Natural killer cell (primary cell): Measurements from ENCODE around the gene ZNF81. TPM values are rescaled to one million over a fixed set of nuclear protein-coding genes. Genes with fewer than 3 reads are reported as not detected.
"Not testable (repeated sequence)": the region's sequence is repeated elsewhere in the genome, so short reads cannot be mapped to it uniquely, and the experiment has no call there.

Experiments used
- ATAC-seq, 3 donors: fragments of 150-1000 bp in 2 of 3; fragments of 200-7000 bp in 1 of 3; cut with Tn5 transposase; 1 replicate in 1 of 3; 2 replicates in 2 of 3; pipeline ENCODE4 v1.10.0; 2021; ENCODE audit warnings: mild to moderate bottlenecking in 2 of 3, moderate library complexity in 2 of 3
- DNase-seq, 2 donors: peaks; one replicate each; pipeline versions ENCODE4 v3.0.0 to v3.0.0-alpha.2; 2013 to 2021; ENCODE audit warnings: mixed read lengths in 1 of 2
- H3K27ac ChIP-seq: one replicate; pipeline ENCODE4 v1.5.1; 2013; ENCODE audit warnings: mild to moderate bottlenecking, low read length
- H3K27me3 ChIP-seq: one replicate; pipeline ENCODE4 v1.6.1; 2013; ENCODE audit warnings: low read length; ENCODE audit not compliant: control insufficient read depth, insufficient read depth
- H3K36me3 ChIP-seq: one replicate; pipeline ENCODE4 v1.6.1; 2013; ENCODE audit warnings: low read length; ENCODE audit not compliant: control insufficient read depth, insufficient read depth
- H3K4me1 ChIP-seq: one replicate; pipeline ENCODE4 v1.6.1; 2013; ENCODE audit warnings: low read length; ENCODE audit not compliant: control insufficient read depth, insufficient read depth
- H3K4me3 ChIP-seq: one replicate; pipeline ENCODE4 v1.5.1; 2013; ENCODE audit warnings: low read length
- H3K9me3 ChIP-seq: one replicate; pipeline ENCODE4 v1.6.1; 2013; ENCODE audit warnings: low read length; ENCODE audit not compliant: control insufficient read depth, insufficient read depth
- H3K27ac Mint-ChIP-seq, 2 donors: one replicate each; pipeline ENCODE4 v1.8.0; 2022; ENCODE audit warnings: mild to moderate bottlenecking in 2 of 2, mixed read lengths in 2 of 2, moderate library complexity in 1 of 2
- H3K27me3 Mint-ChIP-seq, 2 donors: one replicate each; pipeline ENCODE4 v1.8.0; 2022; ENCODE audit warnings: low read depth in 2 of 2, mixed read lengths in 2 of 2
- H3K36me3 Mint-ChIP-seq: one replicate; pipeline ENCODE4 v1.8.0; 2022; ENCODE audit warnings: mixed read lengths
- H3K4me1 Mint-ChIP-seq, 2 donors: one replicate each; pipeline ENCODE4 v1.8.0; 2022; ENCODE audit warnings: mixed read lengths in 2 of 2
- H3K4me3 Mint-ChIP-seq: one replicate; pipeline ENCODE4 v1.8.0; 2022; ENCODE audit warnings: mild to moderate bottlenecking, moderate library complexity, mixed read lengths
- H3K9me3 Mint-ChIP-seq, 2 donors: one replicate each; pipeline ENCODE4 v1.8.0; 2022; ENCODE audit warnings: mixed read lengths in 2 of 2
- WGBS: methylation state at CpG from one replicate; pipeline ENCODE4 v1.1.7; 2013; ENCODE audit warnings: missing lambda C conversion rate; ENCODE audit not compliant: insufficient coverage; 5-methylcytosine and 5-hydroxymethylcytosine counted together
- intact Hi-C: fragments of 100-400 bp; cut with micrococcal nuclease; formaldehyde crosslinking; loops from one replicate; pipeline ENCODE4 v1.14.2; 2022
- total RNA-seq, 4 donors: library from RNA; stranded (reverse); fragments of 120-200 nt in 1 of 4; gene quantifications; one replicate each; pipeline versions ENCODE4 v1.2.3 to v1.2.4, GENCODE V29; 2013 to 2022
- TF ChIP-seq, protein P1 (sequence below): fragments of 200-600 bp; IDR thresholded peaks from one replicate; pipeline ENCODE4 v1.8.0; 2022; ENCODE audit warnings: antibody characterized with exemption

The ZNF81 gene
- total RNA-seq, 3 donors from 2014 or later (not counting 1 experiment from before 2014, with no cell fraction given) = 20.9 to 23.7 (median 21.2) TPM

DNA sequence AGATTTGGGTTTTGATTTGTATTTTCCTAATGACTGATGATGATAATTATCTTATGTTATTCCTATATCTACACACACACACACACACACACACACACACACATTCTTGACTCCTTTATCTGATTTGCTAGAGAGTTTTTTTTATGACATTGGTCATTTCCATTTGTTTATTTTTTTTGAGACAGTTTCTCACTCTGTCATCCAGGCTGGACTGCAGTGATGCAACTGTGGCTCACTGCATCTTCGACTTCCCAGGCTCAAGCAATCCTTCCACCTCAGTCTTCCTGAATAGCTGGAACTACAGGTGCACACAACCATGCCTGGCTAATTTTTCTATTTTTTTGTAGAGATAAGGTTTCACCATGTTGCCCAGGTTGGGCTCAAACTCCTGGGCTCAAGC lies 6.7 kb downstream of the ZNF81 start:
- H3K27ac Mint-ChIP-seq = no peak overlapping the region
- intact Hi-C loops = no loop called here
- 90% methylated on average over 1 of the region's 1 CpG for WGBS
- no peak overlapping the region for H3K27ac ChIP-seq
- no peak overlapping the region for H3K4me3 ChIP-seq
- no peak for DNase-seq
- H3K27me3 Mint-ChIP-seq = no peaks in the 10 kb centered on the region
- H3K9me3 ChIP-seq = no peaks in the 10 kb centered on the region
- no peaks in the 10 kb centered on the region for H3K4me1 ChIP-seq
- H3K9me3 Mint-ChIP-seq = no peaks in the 10 kb centered on the region
- no peak overlapping the region for H3K4me3 Mint-ChIP-seq
- no peaks in the 10 kb centered on the region for H3K36me3 Mint-ChIP-seq
- TF ChIP-seq, protein P1, sequence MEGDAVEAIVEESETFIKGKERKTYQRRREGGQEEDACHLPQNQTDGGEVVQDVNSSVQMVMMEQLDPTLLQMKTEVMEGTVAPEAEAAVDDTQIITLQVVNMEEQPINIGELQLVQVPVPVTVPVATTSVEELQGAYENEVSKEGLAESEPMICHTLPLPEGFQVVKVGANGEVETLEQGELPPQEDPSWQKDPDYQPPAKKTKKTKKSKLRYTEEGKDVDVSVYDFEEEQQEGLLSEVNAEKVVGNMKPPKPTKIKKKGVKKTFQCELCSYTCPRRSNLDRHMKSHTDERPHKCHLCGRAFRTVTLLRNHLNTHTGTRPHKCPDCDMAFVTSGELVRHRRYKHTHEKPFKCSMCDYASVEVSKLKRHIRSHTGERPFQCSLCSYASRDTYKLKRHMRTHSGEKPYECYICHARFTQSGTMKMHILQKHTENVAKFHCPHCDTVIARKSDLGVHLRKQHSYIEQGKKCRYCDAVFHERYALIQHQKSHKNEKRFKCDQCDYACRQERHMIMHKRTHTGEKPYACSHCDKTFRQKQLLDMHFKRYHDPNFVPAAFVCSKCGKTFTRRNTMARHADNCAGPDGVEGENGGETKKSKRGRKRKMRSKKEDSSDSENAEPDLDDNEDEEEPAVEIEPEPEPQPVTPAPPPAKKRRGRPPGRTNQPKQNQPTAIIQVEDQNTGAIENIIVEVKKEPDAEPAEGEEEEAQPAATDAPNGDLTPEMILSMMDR = no peak
- no peaks in the 10 kb centered on the region for H3K27me3 ChIP-seq
- ATAC-seq = no peak
- H3K4me1 Mint-ChIP-seq = peaks cover 3 to 7% of the 10 kb centered on the region in 2 donors
- peaks cover 14% of the 10 kb centered on the region for H3K36me3 ChIP-seq

DNA sequence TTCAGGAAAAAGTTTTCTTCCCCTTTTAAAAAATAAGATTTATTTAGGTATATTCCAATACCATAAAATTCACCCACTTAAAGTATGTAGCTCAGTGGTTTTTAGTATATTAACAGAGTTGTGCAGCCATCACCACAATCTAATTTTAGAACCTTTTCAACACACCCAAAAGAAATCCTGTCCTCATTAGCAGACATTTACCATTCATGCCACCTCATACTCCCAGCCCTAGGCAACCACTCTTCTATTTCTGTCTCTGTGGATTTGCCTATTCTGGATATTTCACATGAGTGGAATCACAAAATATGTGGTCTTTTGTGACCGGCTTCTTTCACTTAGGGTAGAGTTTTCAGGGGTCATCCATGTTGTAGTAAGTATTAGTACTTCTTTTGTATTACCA lies 7.4 kb downstream of the ZNF81 start:
- DNase-seq = no peak
- no peak for ATAC-seq
- Histone ChIP-seq H3K4me1 (peaks cover under 1% of the 10 kb centered on the region), H3K9me3 (no peaks in the 10 kb centered on the region), H3K36me3 (peaks cover 17% of the 10 kb centered on the region), H3K27ac (no peak overlapping the region), H3K27me3 (no peaks in the 10 kb centered on the region), H3K4me3 (no peak overlapping the region)
- Mint-ChIP-seq H3K36me3 (no peaks in the 10 kb centered on the region), H3K27ac (no peak overlapping the region), H3K4me1 (peaks cover 0 to 6% of the 10 kb centered on the region in 2 donors), H3K27me3 (no peaks in the 10 kb centered on the region), H3K9me3 (no peaks in the 10 kb centered on the region), H3K4me3 (no peak overlapping the region)
- no CpG with 5 or more reads among the region's 1 CpG for WGBS
- intact Hi-C loops = no loop called here
- TF ChIP-seq, protein P1 = no peak

DNA sequence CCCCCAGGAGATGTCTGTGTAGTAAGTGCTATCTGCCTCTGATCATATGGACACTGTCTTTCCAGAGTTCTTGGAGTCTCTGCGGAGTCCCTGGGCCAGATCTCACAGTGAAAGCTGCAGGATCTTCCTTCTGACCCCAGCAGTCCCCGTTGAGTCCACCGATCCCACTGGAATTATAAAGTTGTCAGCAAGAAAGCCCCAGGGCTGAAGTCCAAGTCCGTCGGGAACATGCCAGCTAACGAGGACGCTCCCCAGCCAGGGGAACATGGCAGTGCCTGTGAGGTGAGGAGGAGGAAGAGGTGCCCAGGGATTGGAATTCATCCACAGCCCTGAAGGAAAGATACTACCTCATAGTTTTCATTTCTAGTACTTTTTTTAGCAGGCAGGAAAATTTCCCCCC lies 9.3 kb downstream of the ZNF81 start:
- 96% methylated on average over 7 of the region's 7 CpGs for WGBS
- no peak overlapping the region for H3K4me3 Mint-ChIP-seq
- no peak overlapping the region for H3K4me3 ChIP-seq
- H3K9me3 Mint-ChIP-seq = no peaks in the 10 kb centered on the region
- peaks cover 18% of the 10 kb centered on the region for H3K36me3 ChIP-seq
- intact Hi-C loops = no loop called here
- ATAC-seq (no peak), DNase-seq (no peak)
- H3K9me3 ChIP-seq = no peaks in the 10 kb centered on the region
- no peak overlapping the region for H3K27ac ChIP-seq
- H3K27ac Mint-ChIP-seq = no peak overlapping the region
- peaks cover 5% of the 10 kb centered on the region for H3K4me1 ChIP-seq
- TF ChIP-seq, protein P1 = no peak
- H3K36me3 Mint-ChIP-seq = no peaks in the 10 kb centered on the region
- H3K27me3 Mint-ChIP-seq = no peaks in the 10 kb centered on the region
- H3K27me3 ChIP-seq = no peaks in the 10 kb centered on the region
- H3K4me1 Mint-ChIP-seq = peaks cover 9 to 19% of the 10 kb centered on the region in 2 donors

DNA sequence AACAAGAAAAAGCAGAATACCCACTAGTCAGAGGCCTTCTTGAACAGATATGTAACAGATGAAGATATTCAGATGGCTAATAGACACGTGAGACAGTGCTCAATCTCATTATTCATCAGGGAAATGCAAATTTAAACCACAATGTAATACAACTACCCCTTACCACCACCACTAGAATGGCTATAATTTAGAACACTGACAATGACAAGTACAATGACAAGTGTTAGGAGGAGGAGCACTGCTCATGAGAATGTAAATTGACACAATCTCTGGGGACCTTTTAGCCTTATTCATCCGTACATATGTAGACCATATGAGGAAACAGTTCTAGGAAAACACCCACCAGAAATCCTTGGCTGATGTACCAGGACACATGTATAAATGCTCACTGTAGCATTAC lies 13.1 kb downstream of the ZNF81 start:
- peaks cover 5% of the 10 kb centered on the region for H3K4me1 ChIP-seq
- WGBS = no CpG with 5 or more reads among the region's 2 CpGs
- intact Hi-C loops = no loop called here
- H3K9me3 Mint-ChIP-seq = no peaks in the 10 kb centered on the region
- no peak overlapping the region for H3K4me3 ChIP-seq
- H3K36me3 ChIP-seq = peaks cover 18% of the 10 kb centered on the region
- peak overlapping the region; percentile 80 to 87 for H3K27ac Mint-ChIP-seq
- no peaks in the 10 kb centered on the region for H3K27me3 ChIP-seq
- TF ChIP-seq, protein P1 = no peak
- no peak for ATAC-seq
- H3K36me3 Mint-ChIP-seq = no peaks in the 10 kb centered on the region
- H3K27ac ChIP-seq = peak overlapping the region; percentile 57
- peaks cover 0 to 8% of the 10 kb centered on the region in 2 donors for H3K27me3 Mint-ChIP-seq
- DNase-seq = no peak
- peaks cover 17 to 31% of the 10 kb centered on the region in 2 donors for H3K4me1 Mint-ChIP-seq
- peak overlapping the region; percentile 43 for H3K4me3 Mint-ChIP-seq
- no peaks in the 10 kb centered on the region for H3K9me3 ChIP-seq

DNA sequence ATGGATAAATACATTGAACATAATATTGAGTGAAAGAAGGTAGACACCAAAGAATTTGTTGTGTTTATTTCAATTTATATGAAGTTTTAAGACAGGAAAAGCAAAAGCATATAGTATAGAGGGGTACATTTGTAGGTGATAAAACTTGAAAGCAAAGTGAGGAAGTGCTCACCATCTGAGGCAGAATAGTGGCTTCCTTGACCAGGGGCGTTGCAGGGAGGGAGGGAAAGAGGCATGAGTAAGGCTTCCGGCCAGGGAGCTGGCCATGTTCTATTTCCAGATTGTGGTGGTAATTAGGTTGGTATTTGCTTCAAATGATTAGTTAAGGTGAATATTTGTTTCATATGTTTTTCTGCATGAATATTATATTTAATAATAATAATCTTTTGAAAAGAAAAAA lies 13.7 kb downstream of the ZNF81 start:
- Mint-ChIP-seq H3K27ac (peak overlapping the region; percentile 80 to 87), H3K4me1 (peaks cover 17 to 31% of the 10 kb centered on the region in 2 donors), H3K4me3 (peak overlapping the region; percentile 43)
- peaks cover 18% of the 10 kb centered on the region for H3K36me3 ChIP-seq
- H3K4me3 ChIP-seq, H3K36me3 Mint-ChIP-seq, H3K9me3 Mint-ChIP-seq, H3K27me3 Mint-ChIP-seq, DNase-seq, H3K9me3 ChIP-seq, H3K27ac ChIP-seq, H3K27me3 ChIP-seq, H3K4me1 ChIP-seq, intact Hi-C loops: not testable (repeated sequence)
- ATAC-seq = peak in 2 of 3 donors; percentile 59 to 68
- WGBS = no CpG with 5 or more reads among the region's 2 CpGs
